HG02970 (cell line): ENCODE results near the gene MRTFA.
"Not testable (repeated sequence)": the region's sequence is repeated elsewhere in the genome, so short reads cannot be mapped to it uniquely, and the experiment has no call there.

ENCODE experiments used
- ATAC-seq: cut with Tn5 transposase; IDR thresholded peaks from one replicate; pipeline ENCODE4 v1.9.1; 2021; ENCODE audit warnings: mild to moderate bottlenecking, moderate library complexity, moderate number of reproducible peaks; ENCODE audit not compliant: unreplicated experiment, low FRiP score

The MRTFA gene

DNA sequence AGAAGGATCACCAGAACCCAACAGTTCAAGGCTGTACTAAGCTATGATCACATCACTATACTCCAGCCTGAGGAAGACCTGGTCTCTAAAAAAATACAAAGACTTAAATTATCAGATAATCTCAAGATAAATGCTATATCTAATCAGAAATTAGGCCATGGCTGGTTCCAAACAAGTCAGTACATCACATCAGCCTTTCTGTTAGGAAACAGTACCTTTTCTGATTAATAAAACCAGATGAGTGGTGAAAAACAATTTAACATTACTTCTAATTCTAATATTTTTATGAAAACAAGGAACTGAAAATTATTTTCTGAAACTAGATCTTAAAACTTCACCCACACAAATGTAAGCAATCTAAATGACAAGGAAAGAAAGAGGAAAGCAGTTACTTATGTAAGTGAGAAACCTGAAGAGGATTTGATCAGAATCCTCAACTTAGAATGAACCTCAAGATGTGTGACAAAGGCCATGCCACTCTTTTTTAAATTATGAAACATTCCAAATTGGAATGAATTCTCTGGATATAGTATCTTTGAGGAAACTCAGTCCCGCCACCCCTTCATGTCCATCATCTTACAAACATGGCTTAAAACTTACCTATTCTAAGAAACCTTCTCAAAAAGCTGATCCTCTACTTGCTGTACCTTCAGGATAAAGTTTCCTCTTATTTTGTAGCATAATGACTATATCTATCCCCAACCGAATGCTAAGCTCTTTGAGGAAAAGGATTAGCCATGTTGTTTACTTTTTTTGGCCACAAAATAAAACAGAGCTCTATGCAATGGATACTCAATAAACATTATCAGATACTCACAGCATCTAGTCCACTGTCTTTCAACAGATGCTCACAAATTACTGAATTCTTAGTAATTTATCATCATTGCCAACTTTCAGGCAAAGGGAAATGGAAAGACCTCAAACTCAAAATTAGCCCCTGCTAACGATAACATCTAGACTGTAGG is 132.0 kb downstream of the MRTFA start:
- ATAC-seq: no peak

DNA sequence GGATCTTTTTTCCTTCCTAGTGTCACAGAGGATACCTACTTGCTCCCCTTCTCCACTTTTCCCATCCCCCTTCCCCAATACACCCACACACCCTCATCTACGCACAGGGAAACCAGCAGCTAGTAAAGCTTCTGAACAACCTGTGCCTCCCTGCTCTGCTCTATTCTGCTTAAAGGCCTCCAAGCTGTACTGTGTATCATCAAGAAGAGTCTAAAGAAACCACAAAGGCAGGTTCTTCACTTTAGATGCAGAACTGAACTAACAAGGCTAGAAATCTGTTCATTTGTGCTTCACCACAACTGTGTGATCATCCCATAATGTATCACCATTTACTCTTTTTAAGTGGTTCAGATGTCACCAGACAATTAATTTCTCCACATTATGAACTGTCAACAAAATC is 133.6 kb downstream of the MRTFA start:
- ATAC-seq: no peak

DNA sequence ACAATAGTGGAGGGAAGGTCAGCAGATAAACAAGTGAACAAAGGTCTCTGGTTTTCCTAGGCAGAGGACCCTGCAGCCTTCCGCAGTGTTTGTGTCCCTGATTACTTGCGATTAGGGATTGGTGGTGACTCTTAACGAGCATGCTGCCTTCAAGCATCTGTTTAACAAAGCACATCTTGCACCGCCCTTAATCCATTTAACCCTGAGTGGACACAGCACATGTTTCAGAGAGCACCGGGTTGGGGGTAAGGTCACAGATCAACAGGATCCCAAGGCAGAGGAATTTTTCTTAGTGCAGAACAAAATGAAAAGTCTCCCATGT is 136.1 kb downstream of the MRTFA start:
- not testable (repeated sequence) for ATAC-seq

DNA sequence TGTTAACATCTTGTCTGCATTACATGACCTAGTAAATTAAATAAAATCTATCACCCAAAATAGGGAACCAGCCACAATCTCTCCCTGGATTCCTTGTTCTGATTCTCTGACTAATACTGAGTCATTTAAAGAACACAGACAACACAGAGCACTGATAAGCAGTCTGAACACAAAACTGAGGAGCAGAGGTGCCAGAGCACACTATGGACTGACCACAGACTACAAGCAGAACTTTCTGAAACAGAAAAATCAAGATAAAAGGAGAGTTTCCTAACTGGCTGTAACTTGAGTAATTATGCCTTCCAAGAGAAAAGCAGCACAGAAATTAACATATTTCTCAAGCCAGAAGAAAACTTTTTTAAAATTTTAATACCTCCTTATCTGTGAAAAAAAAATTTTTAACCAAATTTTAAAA is 137.3 kb downstream of the MRTFA start:
- no peak for ATAC-seq

DNA sequence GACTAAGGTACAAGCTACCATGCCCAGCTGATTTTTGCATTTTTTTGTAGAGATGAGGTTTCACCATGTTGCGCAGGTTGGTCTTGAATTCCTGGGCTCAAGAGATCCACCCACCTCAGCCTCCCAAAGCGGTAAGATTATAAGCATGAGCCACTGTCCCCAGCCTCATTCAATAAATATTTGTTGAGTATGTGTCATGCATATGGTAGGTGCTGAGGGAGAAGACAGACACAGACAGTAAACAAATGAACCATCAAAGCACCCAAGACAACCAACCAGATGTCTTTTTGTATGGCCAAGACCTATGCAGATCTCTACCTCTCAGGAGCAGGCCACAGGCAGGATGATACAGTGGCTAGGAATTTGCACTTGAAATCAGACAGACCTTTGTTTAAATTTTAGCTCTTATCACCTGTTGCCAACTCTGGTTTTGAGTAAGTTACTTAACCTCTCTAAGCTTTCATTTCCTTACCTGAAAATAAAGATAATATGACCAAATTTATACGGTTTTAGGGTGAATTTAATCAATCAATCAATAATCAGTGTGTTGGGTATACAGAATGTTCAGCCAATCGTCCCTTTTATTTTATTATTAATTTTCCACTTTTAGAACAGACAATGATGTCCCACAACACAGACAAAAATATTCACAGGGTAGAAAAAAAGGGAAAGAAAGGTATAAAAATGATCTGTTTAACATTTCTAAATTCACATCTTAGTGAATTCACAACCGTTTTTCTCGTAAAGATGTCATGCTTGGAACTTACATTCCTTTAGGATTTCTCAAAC is 137.9 kb downstream of the MRTFA start:
- ATAC-seq: no peak

DNA sequence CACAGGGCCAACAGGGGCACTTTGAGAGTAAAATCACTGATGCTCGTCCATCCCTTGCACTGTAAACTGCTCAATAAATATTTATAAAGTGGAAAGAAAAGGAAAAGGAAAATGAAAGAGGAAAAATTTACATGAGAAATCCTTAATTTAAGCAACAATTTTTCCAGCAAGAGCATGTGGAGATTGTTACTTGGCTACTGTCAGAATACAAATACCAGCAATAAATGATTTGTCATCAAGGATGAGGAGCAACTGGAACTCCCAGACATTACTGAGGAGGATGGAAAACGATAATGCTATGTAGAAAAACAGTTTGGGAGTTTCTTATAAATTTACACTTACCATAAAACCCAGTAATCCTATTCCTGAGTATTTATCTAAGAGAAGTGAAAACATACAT is 143.1 kb downstream of the MRTFA start:
- no peak for ATAC-seq

DNA sequence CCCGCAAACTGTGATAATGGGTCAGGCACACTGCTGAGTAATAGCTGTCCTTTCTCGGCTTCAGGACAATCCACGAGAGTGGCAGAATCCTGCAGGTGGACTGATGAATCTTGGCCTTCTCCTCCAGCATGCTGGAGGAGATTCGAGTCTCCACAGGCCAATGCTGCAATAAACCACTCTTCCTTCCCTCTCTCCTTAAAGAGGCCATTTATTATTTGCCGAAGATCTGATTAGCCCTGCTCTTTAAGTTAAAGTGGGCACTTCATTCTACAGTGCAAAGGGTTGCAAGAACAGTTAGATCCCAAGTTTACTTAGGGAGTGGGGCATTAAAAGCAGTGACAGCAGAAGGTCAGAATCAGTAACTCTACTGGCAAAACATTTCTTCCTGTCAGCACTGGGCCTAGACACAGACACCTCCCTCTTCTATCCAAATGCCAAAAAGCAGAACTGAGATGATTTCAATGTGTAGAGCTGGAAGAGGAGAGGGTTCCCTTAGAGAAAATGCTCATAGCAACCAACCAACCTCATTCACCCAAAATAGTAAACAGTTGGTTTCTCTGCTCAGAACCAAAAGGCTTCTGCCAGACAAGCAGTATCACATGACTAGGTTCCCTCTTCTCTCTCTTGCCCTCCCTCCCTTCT is 144.4 kb downstream of the MRTFA start:
- ATAC-seq: peak; percentile 82

DNA sequence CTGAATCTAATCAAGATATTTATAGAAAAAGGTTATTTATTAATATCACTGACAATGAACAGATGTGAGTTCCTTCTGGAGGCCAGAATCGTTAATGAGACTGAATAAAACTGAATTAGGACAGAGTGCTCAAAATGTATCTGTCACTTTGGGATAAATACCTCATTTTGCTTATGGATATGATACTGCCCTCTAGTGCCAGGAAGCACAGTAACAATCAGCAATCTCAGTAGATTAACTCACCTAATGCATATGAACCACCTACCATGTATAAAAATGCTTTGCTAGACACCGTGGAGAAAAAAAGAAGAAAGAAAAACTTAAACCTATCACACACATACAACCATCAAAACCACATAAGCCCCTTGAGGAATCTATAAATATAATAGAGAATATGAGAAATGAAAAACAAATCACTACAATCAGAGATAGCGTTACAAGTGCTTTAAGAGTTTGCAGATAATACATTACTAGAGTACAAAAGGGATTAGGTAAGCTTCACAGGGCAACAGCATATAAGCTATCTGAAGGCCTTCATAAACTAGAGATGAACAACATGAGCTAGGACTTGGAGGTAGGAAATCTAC is 148.8 kb downstream of the MRTFA start:
- ATAC-seq: no peak

DNA sequence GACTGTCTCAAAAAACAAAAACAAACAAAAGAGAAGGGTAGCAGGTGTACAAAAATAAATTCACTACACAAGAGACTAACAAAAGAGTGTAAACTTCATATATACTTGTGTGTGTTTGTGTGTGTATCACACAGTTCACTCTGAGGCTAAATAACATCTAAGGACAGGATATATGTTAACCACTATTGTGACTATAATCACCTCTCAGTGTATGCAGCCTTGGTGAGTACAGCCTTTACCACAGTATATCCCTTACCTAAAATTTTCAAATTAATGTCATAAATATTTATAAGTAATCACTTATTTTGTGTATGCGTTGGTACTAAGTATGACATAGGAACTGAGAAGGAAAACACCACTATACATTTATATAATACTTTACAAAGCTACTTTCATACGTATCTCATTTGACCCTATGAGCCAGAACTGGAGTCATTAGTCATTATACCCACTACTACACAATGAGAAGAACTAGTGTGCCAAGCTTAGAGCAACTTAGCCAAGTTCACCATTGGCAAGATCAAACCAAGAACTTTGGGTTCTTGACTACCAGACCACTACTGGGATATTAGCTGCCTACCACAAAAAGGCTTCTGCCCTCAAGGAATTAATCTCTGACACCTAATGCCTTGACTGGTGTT is 149.4 kb downstream of the MRTFA start:
- no peak for ATAC-seq

DNA sequence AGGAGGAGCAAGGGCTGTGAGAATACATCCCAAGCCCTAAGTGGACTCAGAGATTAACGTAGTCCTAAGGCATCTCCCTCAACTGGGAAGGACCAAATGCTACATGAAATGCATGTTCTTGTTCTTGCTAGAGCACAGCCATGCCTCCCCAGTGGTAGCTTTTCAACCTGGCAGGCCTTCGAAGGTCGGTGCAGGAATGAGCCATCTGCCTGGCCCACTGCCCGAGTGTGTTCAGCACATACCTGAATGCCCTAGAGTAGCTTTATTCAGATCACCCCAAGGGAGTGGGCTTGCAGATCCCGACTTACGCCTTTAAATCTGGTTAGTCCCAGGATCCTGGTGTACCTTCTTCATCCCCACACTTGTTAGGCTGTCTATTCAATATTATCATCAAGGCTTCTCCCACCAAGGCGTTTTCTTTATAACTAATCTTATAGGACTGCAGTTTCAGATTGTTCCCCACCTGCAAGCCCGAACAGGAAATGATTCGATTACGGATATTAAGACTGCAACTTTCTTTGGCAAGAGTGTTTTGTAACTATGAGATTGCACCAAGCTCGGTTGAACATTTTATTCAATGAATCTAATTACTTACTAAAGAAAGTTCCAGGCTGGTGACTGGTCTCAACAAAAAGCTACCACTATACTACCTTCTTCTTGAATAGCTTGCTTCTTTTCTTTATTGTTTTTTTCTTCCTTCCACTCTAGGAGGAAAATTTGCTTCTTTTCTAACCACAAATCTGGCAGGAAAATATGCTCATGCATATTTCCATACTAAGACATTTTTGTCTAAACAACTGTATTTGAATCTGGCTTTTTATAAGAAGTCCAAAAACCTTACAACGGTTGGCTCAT is 150.5 kb downstream of the MRTFA start:
- no peak for ATAC-seq

DNA sequence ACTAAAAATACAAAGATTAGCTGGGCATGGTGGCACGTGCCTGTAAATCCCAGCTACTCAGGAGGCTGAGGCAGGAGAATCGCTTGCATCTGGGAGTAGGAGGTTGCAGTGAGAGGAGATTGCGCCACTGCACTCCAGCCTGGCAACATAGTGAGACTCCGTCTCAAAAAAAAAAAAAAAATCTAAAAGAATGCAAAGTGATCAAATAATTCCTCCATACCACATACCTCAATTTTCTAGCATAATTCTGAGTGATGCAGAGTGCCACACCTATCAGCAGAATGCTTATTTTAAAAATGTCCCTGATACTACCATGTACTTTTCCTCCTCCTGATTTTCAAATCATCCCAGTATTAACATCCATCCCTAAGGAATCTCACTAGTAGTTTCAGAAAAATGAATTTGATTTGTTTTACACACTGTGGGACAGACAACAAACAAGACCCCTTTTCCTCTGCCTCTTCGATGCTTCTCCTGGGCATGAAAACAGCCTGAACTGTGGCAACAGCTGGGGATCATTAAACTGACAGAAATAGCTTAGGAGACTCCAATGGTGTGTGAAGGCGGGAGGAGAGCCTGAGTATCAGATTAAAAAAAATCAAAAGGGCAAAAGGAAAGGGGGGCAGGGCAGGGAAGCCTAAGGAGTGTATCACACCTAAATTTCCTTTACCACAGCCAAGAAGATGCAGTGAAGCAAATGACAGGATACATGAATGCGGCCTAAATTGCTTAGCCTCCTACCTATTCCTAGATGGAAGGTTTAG is 151.4 kb downstream of the MRTFA start:
- no peak for ATAC-seq

DNA sequence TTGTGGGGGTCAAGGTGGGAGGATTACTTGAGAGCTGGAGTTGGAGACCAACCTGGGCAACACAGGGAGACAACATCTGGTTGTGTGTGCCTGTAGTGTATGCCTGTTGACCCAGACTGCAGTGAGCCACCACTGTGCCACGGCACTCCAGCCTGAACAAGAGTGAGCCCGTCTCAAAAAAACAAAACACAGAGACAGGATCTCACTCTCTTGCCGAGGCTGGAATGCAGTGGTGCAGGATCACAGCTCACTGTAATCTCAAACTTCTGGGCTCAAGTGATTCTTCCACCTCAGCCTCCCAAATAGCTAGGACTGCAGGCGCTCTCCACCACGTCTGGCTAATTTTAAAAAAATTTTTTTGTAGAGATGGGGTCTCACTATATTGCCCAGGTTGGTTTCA is 153.6 kb downstream of the MRTFA start:
- ATAC-seq: no peak

DNA sequence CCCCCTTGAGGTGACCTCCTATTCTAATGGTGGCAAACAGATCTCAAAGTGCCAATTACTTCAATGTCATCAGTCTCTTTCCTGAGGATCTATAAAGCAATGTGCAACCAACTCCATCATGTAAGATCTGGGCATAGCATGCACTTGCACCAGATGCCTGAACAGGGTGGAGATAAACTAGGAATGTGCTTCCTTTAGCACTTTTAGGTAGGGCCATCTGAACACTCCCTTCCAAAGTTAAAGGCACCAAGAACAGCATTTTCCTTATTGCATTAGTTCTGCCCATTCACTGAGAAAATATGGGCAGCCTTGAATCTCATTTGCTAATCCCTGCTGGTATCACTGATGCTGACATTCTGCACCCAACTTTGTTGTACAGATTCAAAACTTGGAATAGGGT is 154.1 kb downstream of the MRTFA start:
- no peak for ATAC-seq

DNA sequence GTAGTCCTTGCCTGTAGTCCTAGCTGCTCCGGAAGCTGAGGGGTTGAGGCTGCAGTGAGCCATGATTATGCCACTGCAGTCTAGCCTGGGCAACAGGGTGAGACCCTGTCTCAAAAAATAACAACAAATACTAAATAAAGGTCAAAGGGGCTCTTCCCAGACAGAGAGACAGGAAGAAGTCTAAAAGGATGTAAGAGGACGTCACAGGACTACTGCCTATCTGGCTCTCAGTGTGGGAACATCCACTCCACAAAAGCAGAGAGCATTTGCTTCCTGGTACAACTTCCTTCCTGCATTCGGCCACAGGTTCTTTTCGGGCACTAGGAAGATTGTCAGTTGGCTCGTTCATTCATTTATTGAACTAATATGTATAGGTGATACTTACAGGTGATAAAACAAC is 155.5 kb downstream of the MRTFA start:
- no peak for ATAC-seq

DNA sequence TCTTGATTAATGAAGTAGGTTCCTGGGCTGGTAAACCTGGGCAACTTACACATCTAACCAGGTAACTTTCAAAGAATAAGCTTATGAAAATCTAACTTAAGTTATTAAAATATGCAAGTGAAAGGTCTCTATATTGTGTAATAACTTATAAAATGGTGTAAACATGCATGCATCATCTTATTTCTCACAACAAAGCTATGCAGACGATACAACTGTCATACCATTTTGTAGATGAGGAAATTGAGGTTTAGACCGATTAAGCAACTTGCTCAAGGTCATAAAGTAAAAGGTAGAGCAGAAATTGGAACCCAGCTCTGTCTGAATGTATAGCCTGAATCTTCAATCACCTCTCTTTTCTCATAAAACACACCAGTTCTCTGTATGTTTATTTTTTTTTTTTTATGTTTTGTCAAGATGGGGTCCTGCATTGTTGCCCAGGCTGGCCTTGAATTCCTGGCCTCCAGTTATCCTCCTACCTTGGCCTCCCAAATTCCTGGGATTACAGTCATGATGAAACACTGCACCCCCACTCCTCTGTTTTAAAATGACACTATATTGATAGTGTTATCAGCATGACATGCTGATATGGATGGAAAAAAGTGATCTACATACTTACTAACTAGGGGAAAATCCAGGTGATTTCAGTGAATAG is 156.5 kb downstream of the MRTFA start:
- no peak for ATAC-seq

DNA sequence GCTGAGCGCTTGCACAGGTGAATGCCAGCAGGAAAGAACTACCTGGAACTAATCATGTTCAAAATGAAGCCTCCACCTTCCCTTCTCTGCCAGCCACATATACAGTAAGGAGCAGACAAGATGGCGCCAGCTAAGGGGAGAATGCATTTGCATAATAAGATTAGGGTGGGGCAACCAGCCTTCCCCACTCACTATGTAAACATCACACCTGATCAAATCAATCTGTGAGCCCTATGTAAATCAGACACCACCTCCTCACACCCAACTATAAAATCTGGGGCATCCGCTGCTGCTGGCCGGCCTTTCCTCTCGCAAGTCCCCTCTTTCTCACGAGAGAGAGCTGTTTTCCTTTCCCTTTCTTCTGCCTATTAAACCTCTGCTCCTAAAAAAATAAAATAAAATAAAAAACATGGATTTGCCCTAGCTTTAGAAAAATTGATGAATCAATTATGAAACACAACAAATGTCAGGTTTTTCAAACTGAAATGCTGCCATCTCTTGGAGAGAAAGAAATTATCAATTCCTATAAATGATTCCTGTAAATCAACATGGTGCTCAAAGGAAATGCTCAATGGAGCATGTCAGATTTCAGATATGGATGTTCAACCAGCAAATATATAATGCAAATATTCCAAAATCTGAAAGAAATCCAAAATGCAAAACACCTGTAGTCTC is 157.3 kb downstream of the MRTFA start:
- no peak for ATAC-seq

DNA sequence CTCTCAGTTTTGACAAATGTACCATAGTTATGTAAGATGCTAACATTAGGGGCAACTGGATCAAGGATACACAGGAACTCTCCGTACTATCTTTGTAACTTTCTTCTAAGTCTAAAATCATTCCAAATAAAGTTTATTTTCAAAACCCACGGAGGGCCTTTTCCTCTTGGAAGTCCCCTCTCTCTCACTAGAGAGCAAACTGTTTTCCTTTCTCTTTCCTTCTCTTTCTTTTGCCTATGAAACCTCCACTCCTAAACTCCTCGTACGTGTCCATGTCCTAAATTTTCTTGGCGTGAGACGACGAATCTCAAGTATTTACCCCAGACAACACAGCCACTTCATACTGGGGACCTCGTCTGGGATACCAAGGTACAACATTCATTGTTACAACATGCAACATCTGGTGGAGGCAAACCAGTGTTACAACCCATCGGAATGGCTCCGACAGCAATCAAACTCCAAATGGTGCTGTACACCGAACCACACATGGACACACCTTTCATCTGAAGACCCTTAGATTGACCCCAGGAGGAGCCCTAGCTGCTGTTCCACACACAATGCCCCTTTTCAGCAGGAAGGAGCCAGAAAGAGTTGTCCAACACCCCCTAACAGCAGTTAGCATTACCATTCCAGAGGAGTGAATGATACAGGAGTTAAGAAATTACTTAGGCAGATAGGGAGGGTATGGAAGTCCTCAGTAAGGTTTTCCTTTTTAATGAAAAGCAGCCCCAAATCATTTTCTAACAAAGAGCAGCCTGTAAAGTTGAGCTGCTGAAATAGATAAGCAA is 158.0 kb downstream of the MRTFA start:
- ATAC-seq: no peak
